Measurements from ENCODE around the gene C16orf90. TPM values are rescaled to one million over a fixed set of nuclear protein-coding genes. Genes with fewer than 3 reads are reported as not detected.

Gene C16orf90
- total and polyA plus RNA-seq, 2 experiments from 2014 or later = not detected

GRCh38 chr16:3496386-3496785 is 1.1 kb upstream of the C16orf90 start:
- H3K9me3 ChIP-seq (ENCODE audit: low read depth) = no peaks in the 10 kb centered on the region
- TF ChIP-seq EZH2 (IDR thresholded peaks at IDR 0.05; ENCODE audit: borderline replicate concordance) = no peak
- no peak for TF ChIP-seq CTCF (IDR thresholded peaks at IDR 0.05; ENCODE audit: poor library complexity)
- TF ChIP-seq EZH2phosphoT487 (IDR thresholded peaks at IDR 0.05; ENCODE audit: low read depth, severe bottlenecking, unreplicated experiment) = no peak
- H3K36me3 ChIP-seq (replicated peaks; ENCODE audit: insufficient read depth, low read depth) = no peaks in the 10 kb centered on the region
- H3K4me2 ChIP-seq = no peak overlapping the region
- no peaks in the 10 kb centered on the region for H3K4me1 ChIP-seq (ENCODE audit: insufficient read depth)
- H3K9me2 ChIP-seq (replicated peaks; ENCODE audit: insufficient read depth) = no peaks in the 10 kb centered on the region
- H3K79me2 ChIP-seq = peaks cover 1% of the 10 kb centered on the region
- DNase-seq (ENCODE audit: low spot score) = no peak
- no peak overlapping the region for H2AFZ ChIP-seq
- WGBS (ENCODE audit: low lambda C conversion rate, missing lambda C conversion rate) = 97% methylated on average over 30 of the region's 30 CpGs
- no peak overlapping the region for H3K27ac ChIP-seq
- no peaks in the 10 kb centered on the region for H4K20me1 ChIP-seq (ENCODE audit: insufficient read depth, poor library complexity, severe bottlenecking)
- H3K27me3 ChIP-seq = no peaks in the 10 kb centered on the region
- H3K4me3 ChIP-seq = no peak overlapping the region

GRCh38 chr16:3494386-3494973 is 809 bp downstream of the C16orf90 start:
- Histone ChIP-seq H3K27ac (no peak overlapping the region), H3K4me1 (ENCODE audit: insufficient read depth) (no peaks in the 10 kb centered on the region), H3K27me3 (no peaks in the 10 kb centered on the region), H4K20me1 (ENCODE audit: insufficient read depth, poor library complexity, severe bottlenecking) (no peaks in the 10 kb centered on the region), H3K36me3 (replicated peaks; ENCODE audit: insufficient read depth, low read depth) (no peaks in the 10 kb centered on the region), H3K79me2 (no peaks in the 10 kb centered on the region), H3K9me2 (replicated peaks; ENCODE audit: insufficient read depth) (no peaks in the 10 kb centered on the region), H2AFZ (no peak overlapping the region), H3K4me2 (no peak overlapping the region), H3K9me3 (ENCODE audit: low read depth) (no peaks in the 10 kb centered on the region), H3K4me3 (no peak overlapping the region)
- no peak for TF ChIP-seq EZH2phosphoT487 (IDR thresholded peaks at IDR 0.05; ENCODE audit: low read depth, severe bottlenecking, unreplicated experiment)
- TF ChIP-seq EZH2 (IDR thresholded peaks at IDR 0.05; ENCODE audit: borderline replicate concordance) = no peak
- no peak for TF ChIP-seq CTCF (IDR thresholded peaks at IDR 0.05; ENCODE audit: poor library complexity)
- 97% methylated on average over 16 of the region's 16 CpGs for WGBS (ENCODE audit: low lambda C conversion rate, missing lambda C conversion rate)
- no peak for DNase-seq (ENCODE audit: low spot score)

- no peak for TF ChIP-seq EZH2phosphoT487 (IDR thresholded peaks at IDR 0.05; ENCODE audit: low read depth, severe bottlenecking, unreplicated experiment)
- TF ChIP-seq EZH2 (IDR thresholded peaks at IDR 0.05; ENCODE audit: borderline replicate concordance) = no peak
- TF ChIP-seq CTCF (IDR thresholded peaks at IDR 0.05; ENCODE audit: poor library complexity) = no peak
- WGBS (ENCODE audit: low lambda C conversion rate, missing lambda C conversion rate) = 93% methylated on average over 10 of the region's 10 CpGs
- DNase-seq (ENCODE audit: low spot score) = no peak
Observed at GRCh38 chr16:3492356-3492755, 2.9 kb downstream of the C16orf90 start.

More at GRCh38 chr16:3492356-3492755, 2.9 kb downstream of the C16orf90 start:
- H3K27me3 ChIP-seq = no peaks in the 10 kb centered on the region
- no peaks in the 10 kb centered on the region for H3K4me1 ChIP-seq (ENCODE audit: insufficient read depth)
- H3K9me2 ChIP-seq (replicated peaks; ENCODE audit: insufficient read depth) = no peaks in the 10 kb centered on the region
- H3K79me2 ChIP-seq = no peaks in the 10 kb centered on the region
- H4K20me1 ChIP-seq (ENCODE audit: insufficient read depth, poor library complexity, severe bottlenecking) = no peaks in the 10 kb centered on the region
- H3K4me2 ChIP-seq = no peak overlapping the region
- H3K36me3 ChIP-seq (replicated peaks; ENCODE audit: insufficient read depth, low read depth) = no peaks in the 10 kb centered on the region
- H3K4me3 ChIP-seq = no peak overlapping the region
- H3K27ac ChIP-seq = no peak overlapping the region
- H3K9me3 ChIP-seq (ENCODE audit: low read depth) = no peaks in the 10 kb centered on the region
- no peak overlapping the region for H2AFZ ChIP-seq
